GM12873 (cell line): ENCODE results near the gene NADSYN1.

ENCODE experiments used
- TF ChIP-seq, protein P1 (sequence below): IDR thresholded peaks from 2 replicates; pipeline ENCODE4 v1.5.1; 2012; ENCODE audit warnings: low read depth, mild to moderate bottlenecking, moderate library complexity, low read length, control low read depth; ENCODE audit not compliant: insufficient read depth; ENCODE audit errors: missing control alignments

NADSYN1 gene

DNA sequence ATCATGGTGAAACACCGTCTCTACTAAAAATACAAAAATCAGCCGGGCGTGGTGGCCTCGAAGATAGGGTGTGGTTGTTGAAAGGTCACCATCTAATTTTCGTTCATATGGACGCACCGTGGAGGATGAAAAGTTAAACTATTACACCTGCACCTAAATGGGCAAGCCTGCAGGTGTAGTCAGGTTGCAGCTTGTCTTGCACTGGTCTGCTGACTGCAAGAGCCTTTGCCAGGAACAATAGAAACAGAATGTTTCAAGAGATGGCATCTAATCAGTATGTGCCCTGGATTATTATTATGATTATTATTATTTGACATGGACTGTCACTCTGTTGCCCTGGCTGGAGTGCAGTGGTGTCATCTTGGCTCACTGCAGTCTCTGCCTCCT lies 908 bp downstream of the NADSYN1 start:
- TF ChIP-seq, protein P1, sequence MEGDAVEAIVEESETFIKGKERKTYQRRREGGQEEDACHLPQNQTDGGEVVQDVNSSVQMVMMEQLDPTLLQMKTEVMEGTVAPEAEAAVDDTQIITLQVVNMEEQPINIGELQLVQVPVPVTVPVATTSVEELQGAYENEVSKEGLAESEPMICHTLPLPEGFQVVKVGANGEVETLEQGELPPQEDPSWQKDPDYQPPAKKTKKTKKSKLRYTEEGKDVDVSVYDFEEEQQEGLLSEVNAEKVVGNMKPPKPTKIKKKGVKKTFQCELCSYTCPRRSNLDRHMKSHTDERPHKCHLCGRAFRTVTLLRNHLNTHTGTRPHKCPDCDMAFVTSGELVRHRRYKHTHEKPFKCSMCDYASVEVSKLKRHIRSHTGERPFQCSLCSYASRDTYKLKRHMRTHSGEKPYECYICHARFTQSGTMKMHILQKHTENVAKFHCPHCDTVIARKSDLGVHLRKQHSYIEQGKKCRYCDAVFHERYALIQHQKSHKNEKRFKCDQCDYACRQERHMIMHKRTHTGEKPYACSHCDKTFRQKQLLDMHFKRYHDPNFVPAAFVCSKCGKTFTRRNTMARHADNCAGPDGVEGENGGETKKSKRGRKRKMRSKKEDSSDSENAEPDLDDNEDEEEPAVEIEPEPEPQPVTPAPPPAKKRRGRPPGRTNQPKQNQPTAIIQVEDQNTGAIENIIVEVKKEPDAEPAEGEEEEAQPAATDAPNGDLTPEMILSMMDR: no peak

DNA sequence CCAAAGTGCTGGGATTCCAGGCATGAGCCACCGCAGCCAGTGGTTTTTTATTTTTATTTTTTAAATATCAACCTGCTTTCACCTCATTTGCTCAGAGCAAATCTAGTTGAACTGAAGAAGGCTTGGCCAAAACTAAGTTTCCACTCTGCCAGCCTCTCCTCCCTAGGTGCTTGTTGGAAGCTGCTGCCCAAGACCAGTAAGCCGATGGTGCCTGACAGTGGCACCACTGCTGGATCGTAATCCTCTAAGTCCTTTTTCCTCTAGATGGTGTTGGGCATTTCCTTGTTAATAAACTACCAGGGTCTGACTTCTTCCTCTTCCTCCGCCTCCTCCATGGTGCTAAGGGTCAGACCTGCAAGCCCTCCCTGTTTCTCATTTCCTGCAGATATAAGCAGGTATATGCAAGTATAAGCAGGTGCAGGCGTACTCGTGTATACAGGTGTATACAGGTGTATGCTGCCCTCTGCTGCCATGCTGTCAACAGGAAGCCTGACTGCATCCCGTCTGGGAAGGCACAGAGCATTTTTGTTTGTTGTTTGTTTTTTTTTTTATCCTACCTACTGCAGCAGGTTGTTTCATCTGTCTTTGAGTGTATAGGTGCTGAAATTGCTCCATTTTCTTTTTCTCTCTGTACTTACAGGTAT lies 1.6 kb downstream of the NADSYN1 start:
- TF ChIP-seq, protein P1: peak; percentile 24

DNA sequence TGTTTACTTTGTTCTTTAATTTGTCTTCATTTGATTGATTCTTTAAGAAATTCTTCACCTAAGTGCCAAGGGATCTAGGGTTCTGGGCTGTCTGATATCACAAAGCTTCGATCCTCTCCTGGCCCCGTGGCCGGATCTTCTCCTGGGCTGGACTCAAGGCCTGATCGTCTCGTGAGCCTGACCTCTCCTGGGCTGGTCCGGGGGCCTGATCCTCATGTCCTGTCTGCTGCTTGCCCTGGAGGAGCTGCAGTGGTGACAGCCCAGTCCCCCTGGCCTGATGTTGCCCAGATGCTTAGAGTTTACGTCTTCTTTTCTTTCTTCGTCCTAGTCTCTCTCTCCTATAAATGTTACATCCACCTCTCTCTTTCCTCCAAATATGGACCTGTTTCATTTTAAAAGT lies 3.3 kb downstream of the NADSYN1 start:
- TF ChIP-seq, protein P1: no peak

DNA sequence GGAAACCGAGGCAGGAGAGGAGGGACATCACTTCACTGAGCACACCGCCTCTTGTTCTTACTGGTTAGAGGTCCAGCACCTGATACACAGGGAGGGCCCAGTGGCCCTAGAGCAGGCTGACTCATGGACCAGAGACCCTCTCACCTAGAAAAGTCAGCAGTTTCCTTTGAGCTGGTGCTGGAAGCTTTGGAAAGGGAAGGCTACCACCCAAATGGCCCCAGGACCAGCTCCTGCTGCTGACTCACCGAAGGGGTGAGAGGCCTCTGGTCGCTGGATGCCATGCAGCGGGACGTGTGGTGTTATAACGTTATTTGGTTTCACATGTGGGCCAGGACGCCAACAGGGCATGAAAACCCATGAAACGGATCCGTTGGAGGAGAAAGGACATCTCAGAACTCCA lies 3.8 kb downstream of the NADSYN1 start:
- TF ChIP-seq, protein P1: no peak

DNA sequence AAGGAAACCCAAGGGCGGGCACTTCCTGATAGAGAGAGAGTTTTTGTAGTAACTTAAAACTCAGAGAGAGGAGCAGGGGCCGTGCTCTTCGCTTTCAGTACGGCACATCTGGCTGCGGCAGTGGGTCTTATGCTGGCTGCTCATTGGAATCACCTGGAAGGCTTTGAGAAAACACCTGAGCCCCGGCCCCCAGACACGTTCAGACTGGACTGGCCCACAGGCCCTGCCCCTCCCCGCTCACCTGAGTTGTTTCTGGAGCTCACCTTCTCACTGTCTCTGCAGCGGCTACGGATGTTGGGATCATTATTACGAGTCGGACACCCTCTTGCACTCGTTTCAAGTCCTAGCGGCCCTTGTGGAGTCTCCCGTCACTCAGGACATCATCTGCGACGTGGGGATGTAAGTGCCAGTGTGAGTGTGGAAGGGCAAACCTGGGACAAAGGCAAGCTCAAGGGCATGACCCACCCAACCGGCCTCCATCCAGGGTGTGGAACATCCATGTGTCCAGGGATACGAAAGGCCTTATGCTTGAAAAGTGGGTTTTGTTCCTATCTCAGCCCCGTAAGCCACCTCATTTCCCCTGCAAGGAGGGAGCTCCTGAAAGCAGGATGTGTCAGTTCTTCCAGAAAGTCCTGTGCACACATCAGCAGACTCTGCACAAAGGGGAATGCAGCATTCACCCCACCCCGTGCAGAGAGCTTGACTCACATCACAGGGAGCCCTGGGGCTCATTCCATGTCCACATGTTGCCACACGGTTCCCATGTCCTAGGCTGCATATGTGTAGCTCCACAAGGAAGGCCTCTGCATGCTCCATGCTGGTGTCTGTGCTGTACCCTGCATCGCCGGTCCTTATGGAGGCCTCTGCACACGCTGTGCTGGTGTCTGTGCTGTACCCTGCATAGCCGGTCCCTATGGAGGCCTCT lies 5.4 kb downstream of the NADSYN1 start:
- TF ChIP-seq, protein P1: no peak

DNA sequence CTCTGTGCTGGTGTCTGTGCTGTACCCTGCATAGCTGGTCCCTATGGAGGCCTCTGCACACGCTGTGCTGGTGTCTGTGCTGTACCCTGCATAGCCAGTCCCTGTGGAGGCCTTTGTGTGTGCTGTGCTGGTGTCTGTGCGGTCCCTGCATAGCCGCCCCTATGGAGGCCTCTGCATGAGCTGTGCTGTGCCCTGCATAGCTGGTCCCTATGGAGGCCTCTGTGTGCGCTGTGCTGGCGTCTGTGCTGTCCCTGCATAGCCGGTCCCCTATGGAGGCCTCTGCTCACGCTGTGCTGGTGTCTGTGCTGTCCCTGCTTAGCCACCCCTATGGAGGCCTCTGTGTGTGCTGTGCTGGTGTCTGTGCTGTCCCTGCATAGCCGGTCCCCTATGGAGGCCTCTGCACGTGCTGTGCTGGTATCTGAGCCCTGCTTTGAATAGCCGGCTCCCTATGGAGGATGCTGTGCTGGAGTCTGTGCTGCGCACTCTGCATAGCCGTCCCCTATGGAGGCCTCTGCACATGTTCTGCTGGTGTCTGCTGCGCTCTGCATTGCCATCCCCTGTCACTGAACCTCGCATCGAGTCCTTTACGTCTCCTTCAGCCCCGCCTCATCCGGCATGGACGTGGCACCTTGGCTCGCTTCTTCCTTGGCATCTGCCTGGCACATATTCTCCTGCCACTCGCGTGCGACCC lies 6.2 kb downstream of the NADSYN1 start:
- TF ChIP-seq, protein P1: no peak
